A549 treated with DMSO at 1 μM for 4 hours (cell line): Measurements from ENCODE around the gene FAM3A. TPM values are rescaled to one million over a fixed set of nuclear protein-coding genes. Genes with fewer than 3 reads are reported as not detected.

Source experiments
- total RNA-seq: library from RNA; stranded (reverse); fragments of 200-300 nt; extraction: Qiagen RNA extraction; gene quantifications from 5 replicates; pipeline ENCODE4 v1.2.3, GENCODE V29; 2022; ENCODE audit warnings: low read depth

Gene FAM3A
- total RNA-seq: 37.8 to 47.0 TPM (median 42.4 TPM) in 5 replicates

GRCh38 chrX:154515966-154516655 is at the start of gene FAM3A:
TSS of gene FAM3A (minus strand) at chrX:154516232. CDS start at chrX:154515772, 460 bp downstream.

GRCh38 chrX:154547245-154548027 is 31.4 kb upstream of the FAM3A start, which contains the start of gene IKBKG:
TSS of gene IKBKG (plus strand) at chrX:154547620. CDS start at chrX:154552003, 4,383 bp downstream.

GRCh38 chrX:154546354-154547244 is 30.6 kb upstream of the FAM3A start, which contains the start of gene G6PD:
TSS of gene G6PD (minus strand) at chrX:154546846. CDS start at chrX:154546155, 691 bp downstream.

GRCh38 chrX:154490414-154491083 is 25.5 kb downstream of the FAM3A start, which contains the start of gene SLC10A3:
TSS of gene SLC10A3 (minus strand) at chrX:154490629. CDS start at chrX:154488940, 1,689 bp downstream.

GRCh38 chrX:154486396-154487207 is 29.4 kb downstream of the FAM3A start, which contains the start of gene UBL4A:
TSS of gene UBL4A (minus strand) at chrX:154486615. CDS start at chrX:154486584, 31 bp downstream.

GRCh38 chrX:154478728-154479622 is 37.1 kb downstream of the FAM3A start, which contains the start of gene LAGE3:
TSS of gene LAGE3 (minus strand) at chrX:154479281. CDS start at chrX:154478915, 366 bp downstream.

GRCh38 chrX:154458116-154458953 is 57.7 kb downstream of the FAM3A start, which contains the start of gene PLXNA3:
TSS of gene PLXNA3 (plus strand) at chrX:154458281. CDS start at chrX:154460184, 1,903 bp downstream.

Other genes with a start within 250 kb of the FAM3A start
- not detected in 5 replicates for gene TEX28, start 221.1 kb downstream of the FAM3A start, total RNA-seq
- gene TKTL1, start 220.4 kb downstream of the FAM3A start, total RNA-seq: 0.06 to 0.23 TPM in 2 of 5 replicates, not detected in the others
- 1,489 to 1,751 TPM (median 1,561 TPM) in 5 replicates for gene FLNA, start 141.6 kb downstream of the FAM3A start, total RNA-seq
- 137 to 159 TPM (median 152 TPM) in 5 replicates for gene EMD, start 136.9 kb downstream of the FAM3A start, total RNA-seq
- gene RPL10, start 117.9 kb downstream of the FAM3A start, total RNA-seq: 4,944 to 5,934 TPM (median 5,259 TPM) in 5 replicates
- gene DNASE1L1, start 107.0 kb downstream of the FAM3A start, total RNA-seq: 26.5 to 29.9 TPM (median 27.4 TPM) in 5 replicates
- gene TAFAZZIN, start 104.7 kb downstream of the FAM3A start, total RNA-seq: 26.6 to 37.0 TPM (median 35.2 TPM) in 5 replicates
- gene ATP6AP1, start 87.6 kb downstream of the FAM3A start, total RNA-seq: 82.2 to 107 TPM (median 102 TPM) in 5 replicates
- 92.2 to 99.4 TPM (median 97.5 TPM) in 5 replicates for gene GDI1, start 79.1 kb downstream of the FAM3A start, total RNA-seq
- 94.9 to 121 TPM (median 111 TPM) in 5 replicates for gene FAM50A, start 72.1 kb downstream of the FAM3A start, total RNA-seq
- 5.4 to 17.5 TPM (median 12.2 TPM) in 5 replicates for gene PLXNA3, start 58.0 kb downstream of the FAM3A start, total RNA-seq
- gene LAGE3, start 37.0 kb downstream of the FAM3A start, total RNA-seq: 44.8 to 69.5 TPM (median 62.9 TPM) in 5 replicates
- 64.6 to 70.4 TPM (median 66.2 TPM) in 5 replicates for gene UBL4A, start 29.6 kb downstream of the FAM3A start, total RNA-seq
- gene SLC10A3, start 25.6 kb downstream of the FAM3A start, total RNA-seq: 35.4 to 42.5 TPM (median 38.9 TPM) in 5 replicates
- 1,297 to 1,681 TPM (median 1,624 TPM) in 5 replicates for gene G6PD, start 30.6 kb upstream of the FAM3A start, total RNA-seq
- gene IKBKG, start 31.4 kb upstream of the FAM3A start, total RNA-seq: 33.0 to 45.1 TPM (median 42.9 TPM) in 5 replicates
- gene CTAG1A, start 68.9 kb upstream of the FAM3A start, total RNA-seq: not detected in 5 replicates
- not detected in 5 replicates for gene CTAG1B, start 103.0 kb upstream of the FAM3A start, total RNA-seq
- gene CTAG2, start 137.3 kb upstream of the FAM3A start, total RNA-seq: not detected in 5 replicates
- gene GAB3, start 234.8 kb upstream of the FAM3A start, total RNA-seq: 0.30 to 0.76 TPM (median 0.42 TPM) in 5 replicates
- 166 to 215 TPM (median 177 TPM) in 5 replicates for gene DKC1, start 246.6 kb upstream of the FAM3A start, total RNA-seq